Transverse colon (tissue), 4 donors: ENCODE measurements around the gene FCSK. TPM values are rescaled to one million over a fixed set of nuclear protein-coding genes. Genes with fewer than 3 reads are reported as not detected.

Experiments used
- DNase-seq: peaks from one replicate; pipeline ENCODE4 v3.0.0-alpha.2; 2019
- H3K27ac ChIP-seq, 4 donors: fragments of 200-600 bp; sonication (generic); 2 replicates each; pipeline ENCODE4 v1.5.1; 2016 to 2018; ENCODE audit warnings: inconsistent platforms in 4 of 4
- H3K27me3 ChIP-seq: fragments of 200-600 bp; sonication (generic); 2 replicates; pipeline ENCODE4 v1.5.1; 2017; ENCODE audit warnings: inconsistent platforms
- H3K36me3 ChIP-seq, 4 donors: fragments of 200-600 bp; sonication (generic); 2 replicates each; pipeline ENCODE4 v1.5.1; 2017 to 2019; ENCODE audit warnings: inconsistent platforms in 4 of 4
- H3K4me1 ChIP-seq, 4 donors: fragments of 200-600 bp; sonication (generic); 2 replicates each; pipeline ENCODE4 v1.5.1; 2017 to 2020; ENCODE audit warnings: inconsistent platforms in 4 of 4
- H3K4me3 ChIP-seq, 4 donors: fragments of 200-600 bp; sonication (generic); 1 replicate in 1 of 4; 2 replicates in 3 of 4; pipeline versions ENCODE4 v1.5.1 to v1.6.1; 2017 to 2019; ENCODE audit warnings: inconsistent platforms in 4 of 4
- H3K9me3 ChIP-seq, 2 donors: fragments of 200-600 bp; sonication (generic); 2 replicates each; pipeline ENCODE4 v1.5.1; 2017 to 2019; ENCODE audit warnings: inconsistent platforms in 2 of 2
- CTCF ChIP-seq, 5 experiments: fragments of 200-600 bp in 3 of 5; fragments of 450-650 bp in 2 of 5; sonication (generic) in 3 of 5; IDR thresholded peaks; 1 replicate in 2 of 5; 2 replicates in 3 of 5; pipeline ENCODE4 v1.5.1; 2016 to 2017; ENCODE audit warnings: antibody characterized with exemption in 5 of 5, inconsistent platforms in 3 of 5, mild to moderate bottlenecking in 2 of 5, moderate library complexity in 1 of 5
- EP300 ChIP-seq: sonication (generic); formaldehyde crosslinking; IDR thresholded peaks from one replicate; pipeline ENCODE4 v1.6.1; 2017; ENCODE audit warnings: antibody characterized with exemption, low read depth
- POLR2A ChIP-seq: fragments of 450-650 bp; IDR thresholded peaks from one replicate; pipeline ENCODE4 v1.6.1; 2016; ENCODE audit warnings: antibody characterized with exemption, mild to moderate bottlenecking, moderate library complexity
- POLR2AphosphoS5 ChIP-seq, 3 donors: sonication (generic); formaldehyde crosslinking; IDR thresholded peaks; one replicate each; pipeline ENCODE4 v1.6.1; 2016; ENCODE audit warnings: antibody characterized with exemption in 3 of 3
- WGBS, 2 donors: methylation state at CpG; one replicate each; pipeline ENCODE4 v1.1.5; 2018; ENCODE audit warnings: low coverage in 1 of 2; 5-methylcytosine and 5-hydroxymethylcytosine counted together
- in situ Hi-C, 4 donors: fragments of 200-750 bp; cut with MboI; loops; one replicate each; pipeline versions ENCODE4 v1.15.0 to v1.15.1; 2017; ENCODE audit warnings: low sequenced_read_pairs in 3 of 4, low pct_ligation_motif_present in 1 of 4, low pct_unique_long_range_greater_than_20kb in 1 of 4
- intact Hi-C: fragments of 100-400 bp; cut with DNase I; formaldehyde crosslinking; loops from one replicate; pipeline ENCODE4 v1.15.1; 2023; ENCODE audit warnings: low total_unique reads
- total RNA-seq, 4 donors: library from RNA; depleted of rRNA; stranded (reverse); fragments of >200 nt; gene quantifications; one replicate each; pipeline ENCODE4 v1.1.0, GENCODE V29; 2016

FCSK gene
- total RNA-seq, 4 donors from 2014 or later: 38.5 to 62.7 (median 43.1) TPM

GRCh38 chr16:70438585-70438968 is 15.8 kb upstream of the FCSK start:
- DNase-seq: peak; percentile 37
- no peaks in the 10 kb centered on the region for H3K27me3 ChIP-seq
- peak overlapping the region; percentile 75 to 87 (median 81) for H3K27ac ChIP-seq
- in situ Hi-C loops: no loop called here
- peaks cover 11 to 55% (median 28%) of the 10 kb centered on the region in 4 donors for H3K4me1 ChIP-seq
- WGBS, 2 donors: 0% methylated on average over 4 to 13 of the region's 39 CpGs
- TF ChIP-seq CTCF (IDR thresholded peaks at IDR 0.05) (no peak), POLR2A (no peak), EP300 (no peak), POLR2AphosphoS5 (IDR thresholded peaks at IDR 0.05) (no peak)
- intact Hi-C loops: no loop called here
- no peaks in the 10 kb centered on the region for H3K36me3 ChIP-seq
- H3K4me3 ChIP-seq: peak overlapping the region; percentile 65 to 76 (median 70)
- H3K9me3 ChIP-seq: no peaks in the 10 kb centered on the region

- in situ Hi-C loops: no loop called here
- no peaks in the 10 kb centered on the region for H3K27me3 ChIP-seq
- no peaks in the 10 kb centered on the region for H3K9me3 ChIP-seq
- 0% methylated on average over 14 to 33 of the region's 86 CpGs for WGBS, 2 donors
- no peaks in the 10 kb centered on the region for H3K36me3 ChIP-seq
- H3K27ac ChIP-seq: peak within 1 kb of the TSS; percentile 75 to 87 (median 81)
- peaks cover 7 to 55% (median 25%) of the 10 kb centered on the region in 4 donors for H3K4me1 ChIP-seq
- peak in 3 of 5 experiments; percentile 19 to 33 (median 25) for TF ChIP-seq CTCF (IDR thresholded peaks at IDR 0.05)
- peak in 2 of 3 donors; percentile 7 to 14 for TF ChIP-seq POLR2AphosphoS5 (IDR thresholded peaks at IDR 0.05)
- TF ChIP-seq POLR2A: no peak
- no peak for TF ChIP-seq EP300
- H3K4me3 ChIP-seq: peak within 1 kb of the TSS; percentile 65 to 76 (median 70)
- intact Hi-C loops: no loop called here
- peak; percentile 93 for DNase-seq
Measured at GRCh38 chr16:70438969-70439862, 15.2 kb upstream of the FCSK start, which contains the start of gene ST3GAL2. TSS of gene ST3GAL2 (minus strand) at chr16:70439100. CDS start at chr16:70398530, 40,570 bp downstream.

- Histone ChIP-seq H3K9me3 (no peaks in the 10 kb centered on the region), H3K4me3 (no peak overlapping the region), H3K27me3 (no peaks in the 10 kb centered on the region), H3K27ac (peak overlapping the region in 2 of 4 donors; percentile 81), H3K4me1 (peaks cover 7 to 50% (median 28%) of the 10 kb centered on the region in 4 donors), H3K36me3 (no peaks in the 10 kb centered on the region)
- TF ChIP-seq EP300: no peak
- no peak for TF ChIP-seq POLR2AphosphoS5 (IDR thresholded peaks at IDR 0.05)
- no peak for TF ChIP-seq CTCF (IDR thresholded peaks at IDR 0.05)
- no peak for TF ChIP-seq POLR2A
- no peak for DNase-seq
- WGBS, 2 donors: 77 to 100% methylated on average over 1 to 11 of the region's 11 CpGs
- in situ Hi-C loops (loop anchor here in 1 of 4 donors (10.0 kb wide), 1 partner anchor 45 kb away; no protein-coding TSS in a partner anchor), intact Hi-C loops (no loop called here)
Measured at GRCh38 chr16:70440009-70440692, 14.2 kb upstream of the FCSK start.
